ENCODE data around the gene TNRC6C. TPM values are rescaled to one million over a fixed set of nuclear protein-coding genes. Genes with fewer than 3 reads are reported as not detected.

The TNRC6C gene
- total and polyA plus RNA-seq, 2 of the 13 experiments (the other 11 are each of a cell fraction or from before 2014, with no cell fraction given), result 0.66 to 4.9 TPM

DNA sequence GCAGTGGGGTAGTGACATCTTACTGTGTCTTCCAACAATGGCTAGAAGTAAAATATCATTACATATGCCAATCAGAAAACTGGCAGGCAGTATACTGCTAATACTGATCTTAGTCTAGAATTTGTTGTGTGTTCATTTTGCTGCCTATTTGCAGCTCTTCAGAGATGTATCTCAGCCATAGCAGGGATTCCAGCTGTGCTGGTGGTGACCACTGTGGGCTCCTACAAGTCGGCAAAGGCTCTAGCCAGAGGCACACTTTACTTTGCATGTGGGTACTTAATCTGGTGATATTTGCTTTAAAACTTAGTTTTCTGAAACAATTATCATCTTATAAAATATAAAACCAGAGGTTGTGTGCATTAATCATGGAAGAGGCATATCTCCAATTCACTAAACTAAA is 100.1 kb downstream of the TNRC6C start:
- Histone ChIP-seq H3K79me2 (ENCODE audit: insufficient read depth, low read length) (no peaks in the 10 kb centered on the region), H3K27ac (ENCODE audit: extremely low read length, insufficient read depth, low read length) (no peak overlapping the region), H3K4me1 (ENCODE audit: insufficient read depth, low read length) (no peaks in the 10 kb centered on the region), H2AFZ (ENCODE audit: low read length) (no peak overlapping the region), H3K27me3 (ENCODE audit: control insufficient read depth in 1 of 2, insufficient read depth in 2 of 2, low read length in 2 of 2) (no peaks in the 10 kb centered on the region), H3K4me3 (replicated peaks in 1 of 3; ENCODE audit: insufficient read depth in 1 of 3, low read depth in 2 of 3, low read length in 3 of 3) (no peak overlapping the region), H3K9me3 (ENCODE audit: low read length) (no peaks in the 10 kb centered on the region), H3K9ac (ENCODE audit: insufficient read depth, low read depth, low read length) (no peak overlapping the region), H3K4me2 (ENCODE audit: low read depth, low read length) (no peak overlapping the region), H3K36me3 (replicated peaks in 1 of 2; ENCODE audit: control insufficient read depth in 1 of 2, insufficient read depth in 2 of 2, low read length in 2 of 2) (peaks cover 0 to 5% of the 10 kb centered on the region in 2 experiments; a peak in 2 of 5 replicates), H4K20me1 (ENCODE audit: insufficient read depth, low read length) (no peaks in the 10 kb centered on the region)
- 95% methylated on average over 1 of the region's 1 CpG for WGBS (ENCODE audit: low lambda C conversion rate)
- DNase-seq (ENCODE audit: low spot score) (no peak), FAIRE-seq (no peak), ATAC-seq (no peak)
- BruUV-seq (replicated peaks), result no TSS peak
- POLR2A ChIA-PET, result interaction anchor here (0.6 to 1.0 kb wide), 2 partner anchors 66 to 131 kb away, joined by 3 read pairs; no protein-coding TSS in a partner anchor
- no peak for TF ChIP-seq THAP11 (CRISPR knock-in tag; IDR thresholded peaks at IDR 0.05)
- TF ChIP-seq ZNF672 (CRISPR knock-in tag; IDR thresholded peaks at IDR 0.05), result no peak
- no peak for TF ChIP-seq TFAP4 (IDR thresholded peaks at IDR 0.05; ENCODE audit: borderline replicate concordance, low read depth)
- no peak for TF ChIP-seq ZSCAN22 (CRISPR knock-in tag; IDR thresholded peaks at IDR 0.05)
- TF ChIP-seq ZNF143 (CRISPR knock-in tag; IDR thresholded peaks at IDR 0.05), result no peak
- TF ChIP-seq TAF1 (CRISPR knock-in tag; IDR thresholded peaks at IDR 0.05), result no peak
- no peak for TF ChIP-seq SNAPC2 (CRISPR knock-in tag; IDR thresholded peaks at IDR 0.05)
- TF ChIP-seq ZNF577 (CRISPR knock-in tag; IDR thresholded peaks at IDR 0.05; ENCODE audit: borderline replicate concordance, low read depth), result no peak
- no peak for TF ChIP-seq ISL2 (CRISPR knock-in tag; IDR thresholded peaks at IDR 0.05)
- TF ChIP-seq CHCHD3 (CRISPR knock-in tag; IDR thresholded peaks at IDR 0.05), result no peak
- CTCF ChIA-PET (ENCODE audit: low intra/inter-chr PET ratio, low total read pairs), result no interaction called here
- intact Hi-C loops (cut with micrococcal nuclease; ENCODE audit: unreplicated experiment), result no loop called here
- in situ Hi-C loops (cut with HindIII; ENCODE audit: extremely low pct_ligation_motif_present, low pct_unique_long_range_greater_than_20kb), result no loop called here

- Histone ChIP-seq H4K20me1 (ENCODE audit: insufficient read depth, low read length) (no peaks in the 10 kb centered on the region), H3K27me3 (ENCODE audit: control insufficient read depth in 1 of 2, insufficient read depth in 2 of 2, low read length in 2 of 2) (no peaks in the 10 kb centered on the region), H3K36me3 (replicated peaks in 1 of 2; ENCODE audit: control insufficient read depth in 1 of 2, insufficient read depth in 2 of 2, low read length in 2 of 2) (peaks cover 5% of the 10 kb centered on the region in 2 experiments; a peak in 4 of 5 replicates), H3K79me2 (ENCODE audit: insufficient read depth, low read length) (no peaks in the 10 kb centered on the region), H3K9ac (ENCODE audit: insufficient read depth, low read depth, low read length) (no peak overlapping the region), H3K9me3 (ENCODE audit: low read length) (no peaks in the 10 kb centered on the region), H3K4me1 (ENCODE audit: insufficient read depth, low read length) (no peaks in the 10 kb centered on the region), H3K27ac (ENCODE audit: extremely low read length, insufficient read depth, low read length) (no peak overlapping the region), H2AFZ (ENCODE audit: low read length) (no peak overlapping the region), H3K4me2 (ENCODE audit: low read depth, low read length) (no peak overlapping the region), H3K4me3 (replicated peaks in 1 of 3; ENCODE audit: insufficient read depth in 1 of 3, low read depth in 2 of 3, low read length in 3 of 3) (no peak overlapping the region)
- FAIRE-seq (no peak), DNase-seq (ENCODE audit: low spot score) (no peak), ATAC-seq (no peak)
- no TSS peak for BruUV-seq (replicated peaks)
- WGBS (ENCODE audit: low lambda C conversion rate), result 96% methylated on average over 2 of the region's 2 CpGs
- POLR2A ChIA-PET, result no interaction called here
- CTCF ChIA-PET (ENCODE audit: low intra/inter-chr PET ratio, low total read pairs), result no interaction called here
- in situ Hi-C loops (cut with HindIII; ENCODE audit: extremely low pct_ligation_motif_present, low pct_unique_long_range_greater_than_20kb) (no loop called here), intact Hi-C loops (cut with micrococcal nuclease; ENCODE audit: unreplicated experiment) (no loop called here)
- TF ChIP-seq RAD51 (IDR thresholded peaks at IDR 0.05; ENCODE audit: borderline replicate concordance), result no peak
- no peak for TF ChIP-seq ZNF878 (CRISPR knock-in tag; IDR thresholded peaks at IDR 0.05)
- TF ChIP-seq ZNF160 (CRISPR knock-in tag; IDR thresholded peaks at IDR 0.05), result no peak
- TF ChIP-seq ZBTB34 (CRISPR knock-in tag; IDR thresholded peaks at IDR 0.05), result no peak
- no peak for TF ChIP-seq RBFOX2 (IDR thresholded peaks at IDR 0.05; ENCODE audit: low read depth, low read length)
- TF ChIP-seq TBL1XR1 (IDR thresholded peaks at IDR 0.05; ENCODE audit: borderline replicate concordance, low read length, partially characterized antibody), result no peak
- TF ChIP-seq MBNL3 (CRISPR knock-in tag; conservative IDR thresholded peaks at IDR 0.05), result no peak
- no peak for TF ChIP-seq ZNF678 (CRISPR knock-in tag; IDR thresholded peaks at IDR 0.05)
Observed at GRCh38 chr17:78062596-78062995, 104.1 kb downstream of the TNRC6C start.
